H7 (cell line): ENCODE data around the gene LSS. TPM values are rescaled to one million over a fixed set of nuclear protein-coding genes. Genes with fewer than 3 reads are reported as not detected.
"Not testable (repeated sequence)": the region's sequence is repeated elsewhere in the genome, so short reads cannot be mapped to it uniquely, and the experiment has no call there.

Source experiments
- DNase-seq: peaks from one replicate; pipeline ENCODE4 v3.0.0; 2012
- H3K27me3 ChIP-seq: 2 replicates; pipeline ENCODE4 v1.6.0; 2011; ENCODE audit warnings: mild to moderate bottlenecking, low read length; ENCODE audit not compliant: control insufficient read depth, insufficient read depth
- H3K36me3 ChIP-seq: replicated peaks from 2 replicates; pipeline ENCODE4 v1.5.1; 2011; ENCODE audit warnings: low read length; ENCODE audit not compliant: control insufficient read depth, insufficient read depth
- H3K4me3 ChIP-seq: 2 replicates; pipeline ENCODE4 v1.5.1; 2011; ENCODE audit warnings: low read depth, mild to moderate bottlenecking, control low read depth, low read length, moderate library complexity; ENCODE audit not compliant: insufficient read depth
- total RNA-seq: library from RNA; depleted of rRNA; stranded (reverse); fragments of >200 nt; shearing (Covaris generic); gene quantifications from 2 replicates; pipeline ENCODE4 v1.2.3, GENCODE V29; 2014

The LSS gene
- total RNA-seq, 1 experiment from 2014 or later: 53.3 TPM

- Histone ChIP-seq H3K27me3 (no peaks in the 10 kb centered on the region), H3K36me3 (peaks cover 54% of the 10 kb centered on the region), H3K4me3 (no peak overlapping the region)
- no peak for DNase-seq
Measured at GRCh38 chr21:46253610-46254124, 25.1 kb upstream of the LSS start.

GRCh38 chr21:46252840-46253239 is 24.3 kb upstream of the LSS start:
- Histone ChIP-seq H3K36me3 (peaks cover 53% of the 10 kb centered on the region), H3K4me3 (no peak overlapping the region), H3K27me3 (no peaks in the 10 kb centered on the region)
- DNase-seq: no peak

- Histone ChIP-seq H3K4me3 (no peak overlapping the region), H3K36me3 (peaks cover 52% of the 10 kb centered on the region), H3K27me3 (no peaks in the 10 kb centered on the region)
- DNase-seq: no peak
Measured at GRCh38 chr21:46250146-46250725, 21.7 kb upstream of the LSS start.

GRCh38 chr21:46248827-46249226 is 20.3 kb upstream of the LSS start:
- no peak overlapping the region for H3K4me3 ChIP-seq
- peaks cover 52% of the 10 kb centered on the region for H3K36me3 ChIP-seq
- no peaks in the 10 kb centered on the region for H3K27me3 ChIP-seq
- DNase-seq: no peak

- DNase-seq: no peak
- H3K27me3 ChIP-seq: no peaks in the 10 kb centered on the region
- no peak overlapping the region for H3K4me3 ChIP-seq
- peaks cover 52% of the 10 kb centered on the region for H3K36me3 ChIP-seq
Measured at GRCh38 chr21:46248422-46248782, 19.8 kb upstream of the LSS start.

- Histone ChIP-seq H3K36me3 (peaks cover 50% of the 10 kb centered on the region), H3K4me3 (no peak overlapping the region), H3K27me3 (no peaks in the 10 kb centered on the region)
- DNase-seq: no peak
Measured at GRCh38 chr21:46247699-46248421, 19.3 kb upstream of the LSS start.

- H3K36me3 ChIP-seq: peaks cover 56% of the 10 kb centered on the region
Measured at GRCh38 chr21:46246345-46246744, 17.8 kb upstream of the LSS start.

GRCh38 chr21:46245213-46245915 is 16.8 kb upstream of the LSS start:
- no peak for DNase-seq
- no peak overlapping the region for H3K4me3 ChIP-seq
- peaks cover 58% of the 10 kb centered on the region for H3K36me3 ChIP-seq
- H3K27me3 ChIP-seq: no peaks in the 10 kb centered on the region

More at GRCh38 chr21:46246345-46246744, 17.8 kb upstream of the LSS start:
- Histone ChIP-seq H3K4me3 (no peak overlapping the region), H3K27me3 (no peaks in the 10 kb centered on the region)
- no peak for DNase-seq

- no peak for DNase-seq
- peaks cover 54% of the 10 kb centered on the region for H3K36me3 ChIP-seq
- H3K27me3 ChIP-seq: no peaks in the 10 kb centered on the region
- no peak overlapping the region for H3K4me3 ChIP-seq
Measured at GRCh38 chr21:46244602-46245001, 16.0 kb upstream of the LSS start.

GRCh38 chr21:46243960-46244361 is 15.4 kb upstream of the LSS start:
- DNase-seq: no peak
- Histone ChIP-seq H3K4me3 (no peak overlapping the region), H3K27me3 (no peaks in the 10 kb centered on the region), H3K36me3 (peaks cover 56% of the 10 kb centered on the region)

- Histone ChIP-seq H3K27me3 (no peaks in the 10 kb centered on the region), H3K36me3 (peaks cover 56% of the 10 kb centered on the region), H3K4me3 (no peak overlapping the region)
- no peak for DNase-seq
Measured at GRCh38 chr21:46243325-46243724, 14.8 kb upstream of the LSS start.

GRCh38 chr21:46241577-46241976 is 13.0 kb upstream of the LSS start:
- not testable (repeated sequence) for H3K4me3 ChIP-seq, DNase-seq, H3K27me3 ChIP-seq
- peaks cover 50% of the 10 kb centered on the region for H3K36me3 ChIP-seq

- no peak for DNase-seq
- peaks cover 50% of the 10 kb centered on the region for H3K36me3 ChIP-seq
- no peaks in the 10 kb centered on the region for H3K27me3 ChIP-seq
- H3K4me3 ChIP-seq: no peak overlapping the region
Measured at GRCh38 chr21:46239817-46240325, 11.3 kb upstream of the LSS start.

- Histone ChIP-seq H3K27me3 (no peaks in the 10 kb centered on the region), H3K36me3 (peaks cover 41% of the 10 kb centered on the region), H3K4me3 (no peak overlapping the region)
- DNase-seq: no peak
Measured at GRCh38 chr21:46237474-46237873, 8.9 kb upstream of the LSS start.
